Fibroblast of lung (primary cell): ENCODE measurements around the gene RNPEP. TPM values are rescaled to one million over a fixed set of nuclear protein-coding genes. Genes with fewer than 3 reads are reported as not detected.

Experiments
- DNase-seq, 2 donors: peaks; one replicate each; pipeline versions ENCODE4 v3.0.0 to v3.0.0-alpha.2; 2010; ENCODE audit warnings: low read depth in 2 of 2
- H2AFZ ChIP-seq: 2 replicates; pipeline ENCODE4 v1.5.1; 2012; ENCODE audit warnings: low read length, control low read depth, inconsistent platforms
- H3K27ac ChIP-seq: 2 replicates; pipeline ENCODE4 v1.5.1; 2011; ENCODE audit warnings: low read length, control low read depth; ENCODE audit not compliant: insufficient read depth
- H3K27me3 ChIP-seq: 2 replicates; pipeline ENCODE4 v1.5.1; 2011; ENCODE audit warnings: mild to moderate bottlenecking, low read length; ENCODE audit not compliant: control insufficient read depth, insufficient read depth
- H3K36me3 ChIP-seq: 2 replicates; pipeline ENCODE4 v1.5.1; 2011; ENCODE audit warnings: low read length; ENCODE audit not compliant: control insufficient read depth, insufficient read depth
- H3K4me1 ChIP-seq: 2 replicates; pipeline ENCODE4 v1.5.1; 2011; ENCODE audit warnings: low read length; ENCODE audit not compliant: control insufficient read depth, insufficient read depth; ENCODE audit errors: extremely low read depth
- H3K4me2 ChIP-seq: 2 replicates; pipeline ENCODE4 v1.5.1; 2011; ENCODE audit warnings: low read length, control low read depth; ENCODE audit not compliant: insufficient read depth; ENCODE audit errors: extremely low read depth
- H3K4me3 ChIP-seq, 4 experiments: fragments of 200-600 bp in 1 of 4; sonication (generic) in 1 of 4; replicated peaks in 1 of 4; 2 replicates each; pipeline ENCODE4 v1.5.1; 2011 to 2016; ENCODE audit warnings: low read length in 4 of 4, low read depth in 3 of 4, mild to moderate bottlenecking in 3 of 4, control low read depth in 2 of 4, inconsistent platforms in 1 of 4, mixed read lengths in 1 of 4; ENCODE audit not compliant: insufficient read depth in 1 of 4; ENCODE audit errors: control extremely low read depth in 1 of 4
- H3K79me2 ChIP-seq: 2 replicates; pipeline ENCODE4 v1.5.1; 2012; ENCODE audit warnings: mild to moderate bottlenecking, low read length, inconsistent platforms; ENCODE audit not compliant: control insufficient read depth, insufficient read depth
- H3K9ac ChIP-seq: 2 replicates; pipeline ENCODE4 v1.5.1; 2011; ENCODE audit warnings: mild to moderate bottlenecking, low read length, control low read depth; ENCODE audit not compliant: insufficient read depth
- H3K9me3 ChIP-seq: 2 replicates; pipeline ENCODE4 v1.5.1; 2012; ENCODE audit warnings: low read depth, low read length; ENCODE audit not compliant: control insufficient read depth, insufficient read depth
- H4K20me1 ChIP-seq: 2 replicates; pipeline ENCODE4 v1.5.1; 2011; ENCODE audit warnings: low read length; ENCODE audit not compliant: control insufficient read depth, insufficient read depth; ENCODE audit errors: extremely low read depth
- CTCF ChIP-seq, 2 donors: IDR thresholded peaks in 1 of 2; conservative IDR thresholded peaks in 1 of 2; 1 replicate in 1 of 2; 2 replicates in 1 of 2; pipeline ENCODE4 v1.5.1; 2011 to 2012; ENCODE audit warnings: low read length in 2 of 2, control low read depth in 1 of 2, inconsistent platforms in 1 of 2, low read depth in 1 of 2, mild to moderate bottlenecking in 1 of 2
- EZH2 ChIP-seq: IDR thresholded peaks from 2 replicates; pipeline ENCODE4 v1.5.1; 2012; ENCODE audit warnings: low read length, control low read depth, mild to moderate bottlenecking; ENCODE audit errors: missing control alignments
- polyA minus RNA-seq: library from RNA; depleted of rRNA, polyadenylated mRNA; stranded (reverse); fragments of >200 nt; gene quantifications from 2 replicates; pipeline ENCODE4 v1.2.3, GENCODE V29; 2011; ENCODE audit warnings: low replicate concordance
- polyA plus RNA-seq, 2 donors: library from polyadenylated mRNA; depleted of rRNA in 1 of 2; stranded (reverse) in 1 of 2; unstranded in 1 of 2; fragments of >200 nt; gene quantifications; 2 replicates each; pipeline ENCODE4 v1.2.1, GENCODE V29; 2011 to 2012; ENCODE audit warnings: missing spikeins in 1 of 2
- total RNA-seq: library from RNA; depleted of rRNA; stranded (reverse); fragments of >200 nt; gene quantifications from 2 replicates; pipeline ENCODE4 v1.2.1, GENCODE V29; 2014

Gene RNPEP, protein sequence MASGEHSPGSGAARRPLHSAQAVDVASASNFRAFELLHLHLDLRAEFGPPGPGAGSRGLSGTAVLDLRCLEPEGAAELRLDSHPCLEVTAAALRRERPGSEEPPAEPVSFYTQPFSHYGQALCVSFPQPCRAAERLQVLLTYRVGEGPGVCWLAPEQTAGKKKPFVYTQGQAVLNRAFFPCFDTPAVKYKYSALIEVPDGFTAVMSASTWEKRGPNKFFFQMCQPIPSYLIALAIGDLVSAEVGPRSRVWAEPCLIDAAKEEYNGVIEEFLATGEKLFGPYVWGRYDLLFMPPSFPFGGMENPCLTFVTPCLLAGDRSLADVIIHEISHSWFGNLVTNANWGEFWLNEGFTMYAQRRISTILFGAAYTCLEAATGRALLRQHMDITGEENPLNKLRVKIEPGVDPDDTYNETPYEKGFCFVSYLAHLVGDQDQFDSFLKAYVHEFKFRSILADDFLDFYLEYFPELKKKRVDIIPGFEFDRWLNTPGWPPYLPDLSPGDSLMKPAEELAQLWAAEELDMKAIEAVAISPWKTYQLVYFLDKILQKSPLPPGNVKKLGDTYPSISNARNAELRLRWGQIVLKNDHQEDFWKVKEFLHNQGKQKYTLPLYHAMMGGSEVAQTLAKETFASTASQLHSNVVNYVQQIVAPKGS
- 43.7 and 77.1 TPM in 2 replicates for total RNA-seq
- 56.9 and 63.1 TPM in 2 replicates for polyA plus RNA-seq
- 67.5 and 69.1 TPM in 2 replicates for polyA plus RNA-seq (2012)
- polyA minus RNA-seq = 149 and 172 TPM in 2 replicates

DNA sequence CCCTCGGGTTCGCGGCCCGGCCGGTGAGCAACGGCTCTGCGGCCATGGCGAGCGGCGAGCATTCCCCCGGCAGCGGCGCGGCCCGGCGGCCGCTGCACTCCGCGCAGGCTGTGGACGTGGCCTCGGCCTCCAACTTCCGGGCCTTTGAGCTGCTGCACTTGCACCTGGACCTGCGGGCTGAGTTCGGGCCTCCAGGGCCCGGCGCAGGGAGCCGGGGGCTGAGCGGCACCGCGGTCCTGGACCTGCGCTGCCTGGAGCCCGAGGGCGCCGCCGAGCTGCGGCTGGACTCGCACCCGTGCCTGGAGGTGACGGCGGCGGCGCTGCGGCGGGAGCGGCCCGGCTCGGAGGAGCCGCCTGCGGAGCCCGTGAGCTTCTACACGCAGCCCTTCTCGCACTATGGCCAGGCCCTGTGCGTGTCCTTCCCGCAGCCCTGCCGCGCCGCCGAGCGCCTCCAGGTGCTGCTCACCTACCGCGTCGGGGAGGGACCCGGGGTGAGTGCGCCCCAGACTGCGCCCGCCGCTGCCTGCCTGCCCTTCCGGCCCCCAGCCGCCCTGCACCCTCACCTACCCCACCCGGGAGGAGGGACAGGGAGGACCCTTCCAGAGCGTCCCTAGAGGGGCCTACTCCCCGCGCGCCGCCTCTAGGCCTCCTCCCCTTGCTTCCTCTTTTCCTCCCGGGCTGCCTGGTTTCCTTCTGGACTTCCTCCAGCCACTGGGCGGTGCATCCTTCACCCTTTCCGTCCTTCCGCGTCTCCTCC, at the start of gene RNPEP:
TSS of gene RNPEP (plus strand) at position 26 of the 757 bp plus-strand sequence. CDS start at position 45, 19 bp downstream.
- TF ChIP-seq CTCF (conservative IDR thresholded peaks at IDR 0.05 in 1 of 2, IDR thresholded peaks at IDR 0.05 in 1 of 2; ENCODE audit: low read depth in 1 of 2, low read length in 2 of 2) (peak in 1 of 2 donors; percentile 16), EZH2 (no peak)
- H4K20me1 ChIP-seq = no peaks in the 10 kb centered on the region
- no peaks in the 10 kb centered on the region for H3K4me1 ChIP-seq
- no peaks in the 10 kb centered on the region for H3K9me3 ChIP-seq
- peak within 1 kb of the TSS; percentile 92 to 95 (median 94) for H3K4me3 ChIP-seq
- H3K36me3 ChIP-seq = no peaks in the 10 kb centered on the region
- DNase-seq = peak; percentile 75 to 83
- peak within 1 kb of the TSS; percentile 74 for H3K27ac ChIP-seq
- peak within 1 kb of the TSS; percentile 97 for H2AFZ ChIP-seq
- peak within 1 kb of the TSS; percentile 91 for H3K4me2 ChIP-seq
- H3K9ac ChIP-seq = peak within 1 kb of the TSS; percentile 83
- H3K27me3 ChIP-seq = no peaks in the 10 kb centered on the region
- peaks cover 31% of the 10 kb centered on the region for H3K79me2 ChIP-seq

DNA sequence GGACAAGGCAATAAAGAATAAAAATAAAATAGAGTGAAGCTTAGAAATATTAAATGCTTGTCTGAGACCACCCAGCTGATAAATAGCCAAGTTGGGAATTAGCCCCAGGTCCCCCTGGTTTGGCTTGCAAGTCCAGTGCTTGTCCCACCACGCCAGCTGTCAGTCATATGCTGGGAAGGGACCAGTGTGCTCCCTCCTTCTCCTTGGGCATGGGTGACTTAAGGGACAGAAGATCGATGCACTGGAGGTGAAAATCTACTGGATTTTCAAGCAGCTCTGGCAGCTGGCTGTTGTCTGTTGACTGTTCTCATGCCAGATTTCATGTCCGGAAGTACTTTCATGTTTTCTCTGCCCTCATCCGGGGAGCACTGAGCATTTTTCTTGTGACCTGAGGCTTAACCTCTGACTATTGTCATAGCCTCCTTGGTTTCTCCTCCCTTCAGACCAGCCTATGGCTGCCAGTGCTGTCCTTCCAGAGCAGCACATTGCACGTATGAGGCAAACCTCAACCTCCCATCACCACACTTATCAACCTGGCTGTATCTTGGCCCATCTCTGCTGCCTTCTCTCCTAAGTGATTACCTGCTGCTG, 48.5 kb upstream of the RNPEP start:
- no peaks in the 10 kb centered on the region for H3K9me3 ChIP-seq
- H3K4me3 ChIP-seq = no peak overlapping the region
- TF ChIP-seq CTCF (conservative IDR thresholded peaks at IDR 0.05 in 1 of 2, IDR thresholded peaks at IDR 0.05 in 1 of 2; ENCODE audit: low read depth in 1 of 2, low read length in 2 of 2) (no peak), EZH2 (no peak)
- no peaks in the 10 kb centered on the region for H4K20me1 ChIP-seq
- H3K27me3 ChIP-seq = no peaks in the 10 kb centered on the region
- DNase-seq = peak; percentile 33 to 53
- H3K36me3 ChIP-seq = peaks cover 1% of the 10 kb centered on the region
- H3K9ac ChIP-seq = no peak overlapping the region
- no peak overlapping the region for H3K4me2 ChIP-seq
- peaks cover 17% of the 10 kb centered on the region for H3K4me1 ChIP-seq
- H3K27ac ChIP-seq = no peak overlapping the region
- H2AFZ ChIP-seq = peak overlapping the region; percentile 36
- H3K79me2 ChIP-seq = no peaks in the 10 kb centered on the region
